ENCODE measurements around the gene ABCA2.
"Not testable (repeated sequence)": the region's sequence is repeated elsewhere in the genome, so short reads cannot be mapped to it uniquely, and the experiment has no call there.

The ABCA2 gene

GRCh38 chr9:137067860-137068538, 40.0 kb upstream of the ABCA2 start:
- H3K4me1 Mint-ChIP-seq: peaks cover 25% of the 10 kb centered on the region
- H3K9me3 Mint-ChIP-seq: no peaks in the 10 kb centered on the region
- no peak overlapping the region for H3K27ac Mint-ChIP-seq
- H3K4me3 Mint-ChIP-seq: peak overlapping the region; percentile 19
- H3K36me3 Mint-ChIP-seq: no peaks in the 10 kb centered on the region
- peaks cover 10% of the 10 kb centered on the region for H3K27me3 Mint-ChIP-seq
- peak; percentile 75 for ATAC-seq

- Mint-ChIP-seq H3K9me3 (no peaks in the 10 kb centered on the region), H3K4me3 (no peak overlapping the region), H3K36me3 (no peaks in the 10 kb centered on the region), H3K27me3 (peaks cover 10% of the 10 kb centered on the region), H3K4me1 (peaks cover 23% of the 10 kb centered on the region), H3K27ac (no peak overlapping the region)
- no peak for ATAC-seq
Observed at GRCh38 chr9:137066096-137066861, 38.2 kb upstream of the ABCA2 start.

GRCh38 chr9:137065336-137065967, 37.4 kb upstream of the ABCA2 start:
- Mint-ChIP-seq H3K4me1 (peaks cover 15% of the 10 kb centered on the region), H3K27me3 (peaks cover 10% of the 10 kb centered on the region), H3K36me3 (no peaks in the 10 kb centered on the region), H3K4me3 (no peak overlapping the region), H3K9me3 (no peaks in the 10 kb centered on the region), H3K27ac (no peak overlapping the region)
- ATAC-seq: no peak

GRCh38 chr9:137064880-137065164, 36.8 kb upstream of the ABCA2 start:
- Mint-ChIP-seq H3K27ac (no peak overlapping the region), H3K36me3 (no peaks in the 10 kb centered on the region), H3K4me1 (peaks cover 14% of the 10 kb centered on the region), H3K27me3 (peaks cover 10% of the 10 kb centered on the region), H3K4me3 (no peak overlapping the region), H3K9me3 (no peaks in the 10 kb centered on the region)
- ATAC-seq: no peak

GRCh38 chr9:137064027-137064879, 36.2 kb upstream of the ABCA2 start:
- no peak for ATAC-seq
- no peak overlapping the region for H3K27ac Mint-ChIP-seq
- H3K4me1 Mint-ChIP-seq: peaks cover 14% of the 10 kb centered on the region
- no peak overlapping the region for H3K4me3 Mint-ChIP-seq
- no peaks in the 10 kb centered on the region for H3K9me3 Mint-ChIP-seq
- H3K27me3 Mint-ChIP-seq: peaks cover 10% of the 10 kb centered on the region
- no peaks in the 10 kb centered on the region for H3K36me3 Mint-ChIP-seq

- no peaks in the 10 kb centered on the region for H3K9me3 Mint-ChIP-seq
- H3K27me3 Mint-ChIP-seq: peaks cover 10% of the 10 kb centered on the region
- no peaks in the 10 kb centered on the region for H3K36me3 Mint-ChIP-seq
- no peak overlapping the region for H3K4me3 Mint-ChIP-seq
- ATAC-seq: no peak
- H3K27ac Mint-ChIP-seq: no peak overlapping the region
- H3K4me1 Mint-ChIP-seq: peaks cover 14% of the 10 kb centered on the region
Observed at GRCh38 chr9:137063311-137064026, 35.4 kb upstream of the ABCA2 start.

- H3K9me3 Mint-ChIP-seq, H3K27ac Mint-ChIP-seq, H3K36me3 Mint-ChIP-seq, H3K4me3 Mint-ChIP-seq, ATAC-seq, H3K4me1 Mint-ChIP-seq, H3K27me3 Mint-ChIP-seq: not testable (repeated sequence)
Observed at GRCh38 chr9:137062798-137063197, 34.8 kb upstream of the ABCA2 start.

GRCh38 chr9:137062384-137062783, 34.3 kb upstream of the ABCA2 start:
- peaks cover 7% of the 10 kb centered on the region for H3K4me1 Mint-ChIP-seq
- H3K4me3 Mint-ChIP-seq: no peak overlapping the region
- ATAC-seq: no peak
- H3K36me3 Mint-ChIP-seq: no peaks in the 10 kb centered on the region
- H3K9me3 Mint-ChIP-seq: no peaks in the 10 kb centered on the region
- H3K27ac Mint-ChIP-seq: no peak overlapping the region
- peaks cover 10% of the 10 kb centered on the region for H3K27me3 Mint-ChIP-seq

GRCh38 chr9:137058521-137059234, 30.6 kb upstream of the ABCA2 start:
- Mint-ChIP-seq H3K4me3 (no peak overlapping the region), H3K36me3 (no peaks in the 10 kb centered on the region), H3K27me3 (peaks cover under 1% of the 10 kb centered on the region), H3K4me1 (no peaks in the 10 kb centered on the region), H3K27ac (no peak overlapping the region), H3K9me3 (no peaks in the 10 kb centered on the region)
- no peak for ATAC-seq

GRCh38 chr9:137057545-137057944, 29.5 kb upstream of the ABCA2 start:
- Mint-ChIP-seq H3K36me3 (no peaks in the 10 kb centered on the region), H3K4me3 (no peak overlapping the region), H3K9me3 (no peaks in the 10 kb centered on the region), H3K4me1 (no peaks in the 10 kb centered on the region), H3K27me3 (peaks cover 5% of the 10 kb centered on the region), H3K27ac (no peak overlapping the region)
- ATAC-seq: no peak

- H3K4me3 Mint-ChIP-seq: no peak overlapping the region
- no peak for ATAC-seq
- H3K9me3 Mint-ChIP-seq: no peaks in the 10 kb centered on the region
- no peaks in the 10 kb centered on the region for H3K36me3 Mint-ChIP-seq
- no peaks in the 10 kb centered on the region for H3K4me1 Mint-ChIP-seq
- peaks cover 12% of the 10 kb centered on the region for H3K27me3 Mint-ChIP-seq
- no peak overlapping the region for H3K27ac Mint-ChIP-seq
Observed at GRCh38 chr9:137056739-137057415, 28.8 kb upstream of the ABCA2 start.

- Mint-ChIP-seq H3K4me3 (no peak overlapping the region), H3K27ac (no peak overlapping the region), H3K4me1 (no peaks in the 10 kb centered on the region), H3K9me3 (no peaks in the 10 kb centered on the region), H3K27me3 (peaks cover 24% of the 10 kb centered on the region), H3K36me3 (no peaks in the 10 kb centered on the region)
- ATAC-seq: no peak
Observed at GRCh38 chr9:137055385-137056364, 27.6 kb upstream of the ABCA2 start.

GRCh38 chr9:137054932-137055384, 26.9 kb upstream of the ABCA2 start:
- H3K4me3 Mint-ChIP-seq: no peak overlapping the region
- no peak overlapping the region for H3K27ac Mint-ChIP-seq
- H3K36me3 Mint-ChIP-seq: no peaks in the 10 kb centered on the region
- H3K9me3 Mint-ChIP-seq: no peaks in the 10 kb centered on the region
- no peaks in the 10 kb centered on the region for H3K4me1 Mint-ChIP-seq
- peaks cover 31% of the 10 kb centered on the region for H3K27me3 Mint-ChIP-seq
- ATAC-seq: no peak
